Measurements from ENCODE around the gene GNB1. TPM values are rescaled to one million over a fixed set of nuclear protein-coding genes. Genes with fewer than 3 reads are reported as not detected.
A peak's percentile ranks its signal among the peaks of the same experiment; 100 is the strongest.
"Not testable (repeated sequence)": the region's sequence is repeated elsewhere in the genome, so short reads cannot be mapped to it uniquely, and the experiment has no call there.

GNB1 gene
- total RNA-seq, 1 donor from 2014 or later = 422 TPM

DNA sequence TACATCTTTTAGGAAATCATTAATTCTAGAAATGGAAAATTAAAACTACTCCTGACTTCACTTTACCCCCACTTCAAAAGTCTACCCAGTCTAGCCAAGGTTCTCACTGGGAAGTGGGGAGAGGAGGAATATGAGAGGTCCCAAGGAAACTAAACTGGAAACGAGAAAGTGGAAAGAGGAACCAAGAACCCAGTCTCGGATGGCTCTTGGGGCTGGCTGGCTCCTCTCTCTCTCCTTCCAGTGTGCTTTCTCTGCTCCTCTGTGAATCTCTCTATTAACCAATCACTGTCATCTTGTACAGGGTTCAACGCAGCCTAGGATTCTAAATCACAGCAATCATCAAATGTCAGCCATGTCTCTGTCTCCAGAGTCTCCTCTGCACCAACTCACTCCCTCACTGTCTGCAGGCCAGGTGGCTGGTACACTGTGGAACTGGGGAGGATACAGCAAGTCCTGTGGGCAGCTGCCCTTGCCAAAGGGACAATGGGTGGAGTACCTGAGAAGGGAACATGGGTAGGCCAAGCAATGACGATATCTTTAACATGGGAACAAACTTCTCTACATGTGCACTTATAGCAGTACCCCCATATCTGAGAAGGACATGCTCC lies 33.7 kb downstream of the GNB1 start:
- intact Hi-C loops (cut with micrococcal nuclease) = no loop called here
- Mint-ChIP-seq H3K27me3 (no peaks in the 10 kb centered on the region), H3K4me3 (no peak overlapping the region), H3K9me3 (no peaks in the 10 kb centered on the region), H3K27ac (no peak overlapping the region), H3K36me3 (ENCODE audit: low read depth) (peaks cover 8% of the 10 kb centered on the region), H3K4me1 (peaks cover 38% of the 10 kb centered on the region)
- DNase-seq = no peak

GRCh38 chr1:1856161-1856560 lies 34.7 kb downstream of the GNB1 start:
- intact Hi-C loops (cut with micrococcal nuclease); H3K27me3 Mint-ChIP-seq; H3K4me3 Mint-ChIP-seq; H3K36me3 Mint-ChIP-seq (ENCODE audit: low read depth); DNase-seq; H3K9me3 Mint-ChIP-seq; H3K27ac Mint-ChIP-seq: not testable (repeated sequence)
- peaks cover 36% of the 10 kb centered on the region for H3K4me1 Mint-ChIP-seq

- no peak overlapping the region for H3K27ac Mint-ChIP-seq
- intact Hi-C loops (cut with micrococcal nuclease) = no loop called here
- no peaks in the 10 kb centered on the region for H3K27me3 Mint-ChIP-seq
- H3K4me1 Mint-ChIP-seq = peaks cover 28% of the 10 kb centered on the region
- peaks cover 15% of the 10 kb centered on the region for H3K36me3 Mint-ChIP-seq (ENCODE audit: low read depth)
- no peak overlapping the region for H3K4me3 Mint-ChIP-seq
- no peak for DNase-seq
- H3K9me3 Mint-ChIP-seq = no peaks in the 10 kb centered on the region
These were observed 37.2 kb downstream of the GNB1 start for GRCh38 chr1:1853593-1854257.

- H3K9me3 Mint-ChIP-seq = no peaks in the 10 kb centered on the region
- H3K36me3 Mint-ChIP-seq (ENCODE audit: low read depth) = peaks cover 17% of the 10 kb centered on the region
- peaks cover 26% of the 10 kb centered on the region for H3K4me1 Mint-ChIP-seq
- no peak for DNase-seq
- H3K27me3 Mint-ChIP-seq = no peaks in the 10 kb centered on the region
- no peak overlapping the region for H3K4me3 Mint-ChIP-seq
- peak overlapping the region; percentile 0 for H3K27ac Mint-ChIP-seq
- intact Hi-C loops (cut with micrococcal nuclease) = no loop called here
These were observed 38.1 kb downstream of the GNB1 start for GRCh38 chr1:1852619-1853414.

GRCh38 chr1:1847890-1848289 lies 43.0 kb downstream of the GNB1 start:
- intact Hi-C loops (cut with micrococcal nuclease) = no loop called here
- peak overlapping the region; percentile 36 for H3K27ac Mint-ChIP-seq

GRCh38 chr1:1847061-1847850 lies 43.6 kb downstream of the GNB1 start:
- no peaks in the 10 kb centered on the region for H3K27me3 Mint-ChIP-seq
- peak overlapping the region; percentile 49 for H3K27ac Mint-ChIP-seq
- H3K4me3 Mint-ChIP-seq = no peak overlapping the region
- DNase-seq = no peak
- H3K4me1 Mint-ChIP-seq = peaks cover 11% of the 10 kb centered on the region
- intact Hi-C loops (cut with micrococcal nuclease) = no loop called here
- H3K36me3 Mint-ChIP-seq (ENCODE audit: low read depth) = peaks cover 14% of the 10 kb centered on the region
- H3K9me3 Mint-ChIP-seq = no peaks in the 10 kb centered on the region

More at GRCh38 chr1:1847890-1848289, 43.0 kb downstream of the GNB1 start:
- H3K9me3 Mint-ChIP-seq = no peaks in the 10 kb centered on the region
- no peaks in the 10 kb centered on the region for H3K27me3 Mint-ChIP-seq
- no peak for DNase-seq
- H3K4me1 Mint-ChIP-seq = peaks cover 13% of the 10 kb centered on the region
- H3K36me3 Mint-ChIP-seq (ENCODE audit: low read depth) = peaks cover 17% of the 10 kb centered on the region
- H3K4me3 Mint-ChIP-seq = no peak overlapping the region

- H3K9me3 Mint-ChIP-seq = no peaks in the 10 kb centered on the region
- peaks cover 15% of the 10 kb centered on the region for H3K4me1 Mint-ChIP-seq
- H3K27ac Mint-ChIP-seq = peak overlapping the region; percentile 27
- H3K4me3 Mint-ChIP-seq = no peak overlapping the region
- peaks cover 18% of the 10 kb centered on the region for H3K36me3 Mint-ChIP-seq (ENCODE audit: low read depth)
- no peaks in the 10 kb centered on the region for H3K27me3 Mint-ChIP-seq
- no peak for DNase-seq
- intact Hi-C loops (cut with micrococcal nuclease) = no loop called here
These were observed 44.4 kb downstream of the GNB1 start for GRCh38 chr1:1846386-1846918.

GRCh38 chr1:1842360-1843146 lies 48.3 kb downstream of the GNB1 start:
- intact Hi-C loops (cut with micrococcal nuclease) = no loop called here
- H3K27me3 Mint-ChIP-seq = no peaks in the 10 kb centered on the region
- peaks cover 21% of the 10 kb centered on the region for H3K36me3 Mint-ChIP-seq (ENCODE audit: low read depth)
- peaks cover 21% of the 10 kb centered on the region for H3K4me1 Mint-ChIP-seq
- H3K27ac Mint-ChIP-seq = peak overlapping the region; percentile 11
- no peaks in the 10 kb centered on the region for H3K9me3 Mint-ChIP-seq
- H3K4me3 Mint-ChIP-seq = no peak overlapping the region
- DNase-seq = no peak

DNA sequence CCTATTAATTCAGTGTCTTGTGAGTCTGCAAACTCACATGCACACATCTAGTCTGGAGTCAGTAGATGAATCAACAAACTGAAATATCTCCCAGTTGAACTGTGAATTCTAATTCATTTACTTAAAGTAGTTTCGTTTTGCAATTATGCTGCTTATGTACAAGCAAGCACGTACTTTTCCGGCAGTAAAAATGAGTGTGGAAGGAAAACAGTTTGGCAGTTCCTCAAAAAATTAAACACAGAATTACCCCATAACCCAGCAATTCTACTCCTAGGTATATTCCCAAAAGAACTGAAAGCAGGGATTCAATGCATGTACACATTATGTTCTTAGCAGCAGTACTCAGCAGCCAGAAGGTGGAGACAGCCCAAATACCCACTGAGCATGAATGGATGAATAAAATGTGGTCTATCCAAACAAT lies 49.3 kb downstream of the GNB1 start:
- H3K36me3 Mint-ChIP-seq (ENCODE audit: low read depth) = peaks cover 23% of the 10 kb centered on the region
- H3K4me3 Mint-ChIP-seq = peak overlapping the region; percentile 75
- H3K27me3 Mint-ChIP-seq = no peaks in the 10 kb centered on the region
- no peaks in the 10 kb centered on the region for H3K9me3 Mint-ChIP-seq
- H3K4me1 Mint-ChIP-seq = peaks cover 19% of the 10 kb centered on the region
- no peak for DNase-seq
- peak overlapping the region; percentile 86 for H3K27ac Mint-ChIP-seq
- intact Hi-C loops (cut with micrococcal nuclease) = no loop called here

GRCh38 chr1:1839311-1839965 lies 51.4 kb downstream of the GNB1 start:
- Mint-ChIP-seq H3K27ac (no peak overlapping the region), H3K4me1 (peaks cover 16% of the 10 kb centered on the region), H3K27me3 (no peaks in the 10 kb centered on the region), H3K4me3 (no peak overlapping the region), H3K9me3 (no peaks in the 10 kb centered on the region), H3K36me3 (ENCODE audit: low read depth) (peaks cover 20% of the 10 kb centered on the region)
- intact Hi-C loops (cut with micrococcal nuclease) = no loop called here
- no peak for DNase-seq

DNA sequence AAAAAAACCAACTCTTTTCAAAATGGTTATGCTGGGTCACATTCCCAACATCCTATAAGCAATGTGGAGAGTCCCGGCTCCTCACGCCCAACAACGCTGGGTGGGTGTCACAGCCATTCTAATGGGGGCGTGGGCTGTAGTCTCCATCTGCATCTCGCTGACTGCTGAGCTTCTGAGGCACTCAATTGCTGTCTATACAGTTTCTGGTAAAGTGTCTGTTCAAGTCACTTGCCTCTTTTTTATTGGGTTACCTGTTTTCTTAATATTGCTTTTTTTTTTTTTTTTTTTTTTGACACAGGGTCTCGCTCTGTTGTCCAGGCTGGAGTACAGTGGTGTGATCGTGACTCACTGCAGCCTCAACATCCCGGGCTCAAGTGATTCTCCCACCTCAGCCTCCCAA lies 54.8 kb downstream of the GNB1 start:
- no peak for DNase-seq
- no peak overlapping the region for H3K27ac Mint-ChIP-seq
- H3K4me1 Mint-ChIP-seq = peaks cover 17% of the 10 kb centered on the region
- H3K36me3 Mint-ChIP-seq (ENCODE audit: low read depth) = peaks cover 35% of the 10 kb centered on the region
- intact Hi-C loops (cut with micrococcal nuclease) = no loop called here
- no peaks in the 10 kb centered on the region for H3K9me3 Mint-ChIP-seq
- H3K27me3 Mint-ChIP-seq = no peaks in the 10 kb centered on the region
- no peak overlapping the region for H3K4me3 Mint-ChIP-seq

DNA sequence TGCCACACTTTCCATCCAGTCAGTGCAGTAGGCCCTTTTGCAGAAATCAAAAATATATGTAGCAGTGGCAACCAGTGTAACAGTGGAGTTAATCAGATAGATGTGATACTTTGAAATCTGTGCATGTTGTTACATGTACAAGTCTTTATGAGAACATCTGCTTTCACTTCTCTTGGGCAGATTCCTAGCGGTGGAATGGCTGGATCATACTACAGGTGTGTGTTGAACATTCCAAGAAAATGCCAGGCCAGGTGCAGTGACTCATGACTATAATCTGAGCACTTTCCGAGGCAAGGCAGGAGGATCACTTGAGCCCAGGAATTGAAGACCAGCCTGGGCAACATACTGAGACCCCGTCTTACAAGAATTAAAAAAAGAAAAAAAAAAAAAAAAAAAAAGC lies 55.3 kb downstream of the GNB1 start:
- no peak for DNase-seq
- no peak overlapping the region for H3K27ac Mint-ChIP-seq
- intact Hi-C loops (cut with micrococcal nuclease) = no loop called here

More for the DNA sequence above, 55.3 kb downstream of the GNB1 start:
- Mint-ChIP-seq H3K36me3 (ENCODE audit: low read depth) (peaks cover 36% of the 10 kb centered on the region), H3K4me3 (no peak overlapping the region), H3K27me3 (no peaks in the 10 kb centered on the region), H3K9me3 (no peaks in the 10 kb centered on the region), H3K4me1 (peaks cover 16% of the 10 kb centered on the region)
